Measurements from ENCODE around the gene C2CD2.

C2CD2 gene

DNA sequence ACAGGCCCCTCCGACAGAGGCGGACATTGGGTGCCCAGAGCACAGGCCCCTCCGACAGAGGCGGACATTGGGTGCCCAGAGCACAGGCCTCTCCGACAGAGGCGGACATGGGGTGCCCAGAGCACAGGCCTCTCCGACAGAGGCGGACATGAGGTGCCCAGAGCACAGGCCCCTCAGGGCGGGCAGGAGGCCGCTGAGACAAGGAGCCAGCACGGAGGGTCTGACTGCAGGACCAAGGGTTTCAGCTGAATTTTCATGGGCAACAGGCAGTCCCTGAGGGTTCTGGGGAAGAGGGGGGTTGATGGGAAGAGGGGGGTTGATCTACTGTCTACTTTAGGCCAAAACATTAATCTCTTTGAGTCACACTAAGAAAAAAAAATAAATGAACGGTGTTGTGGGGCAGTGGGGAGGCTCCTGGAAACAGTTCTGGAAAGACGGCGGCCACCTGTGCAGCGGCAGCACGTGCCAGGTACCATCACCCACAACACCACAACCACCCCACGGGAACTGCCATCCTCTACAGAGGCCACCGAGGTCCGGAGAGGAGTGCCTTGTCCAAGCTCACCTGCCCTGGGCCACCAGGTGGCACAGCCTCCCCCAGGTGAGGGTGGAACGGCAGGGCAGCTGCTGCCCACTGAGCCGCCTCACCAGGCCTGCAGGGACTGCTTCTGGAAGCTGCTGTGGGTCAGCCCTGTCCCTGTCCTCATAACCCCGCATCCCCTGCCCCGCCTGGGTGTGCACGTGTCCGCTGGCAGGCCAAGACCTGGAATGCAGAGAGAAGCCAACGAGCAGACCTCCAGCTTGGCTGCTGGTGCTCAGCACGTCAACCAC, 95.1 kb downstream of the C2CD2 start:
- Histone ChIP-seq H4K20me1 (ENCODE audit: insufficient read depth, low read length) (no peaks in the 10 kb centered on the region), H3K36me3 (ENCODE audit: insufficient read depth, low read length) (peaks cover 54% of the 10 kb centered on the region), H3K9me3 (ENCODE audit: low read length) (no peaks in the 10 kb centered on the region), H3K4me2 (ENCODE audit: low read length) (no peak overlapping the region), H3K79me2 (ENCODE audit: insufficient read depth, low read length) (peaks cover 9% of the 10 kb centered on the region; the same call in 1 of the 2 replicates), H2AFZ (ENCODE audit: low read length) (no peak overlapping the region), H3K9me2 (ENCODE audit: low read depth, low read length) (no peaks in the 10 kb centered on the region), H3K4me3 (ENCODE audit: low read depth, low read length, poor library complexity, severe bottlenecking) (no peak overlapping the region), H3F3A (ENCODE audit: insufficient read depth, low read length) (peaks cover 4% of the 10 kb centered on the region; the same call in 1 of the 2 replicates), H3K27me3 (ENCODE audit: insufficient read depth, low read length) (no peaks in the 10 kb centered on the region), H3K27ac (ENCODE audit: low read depth, low read length, poor library complexity, severe bottlenecking) (no peak overlapping the region), H3K9ac (ENCODE audit: low read length) (no peak overlapping the region), H3K4me1 (ENCODE audit: insufficient read depth, low read length, severe bottlenecking) (peaks cover 46% of the 10 kb centered on the region)
- no peak for TF ChIP-seq EZH2 (IDR thresholded peaks at IDR 0.05; ENCODE audit: borderline replicate concordance, low read length)
- TF ChIP-seq CTCF (IDR thresholded peaks at IDR 0.05; ENCODE audit: low read length) = no peak

DNA sequence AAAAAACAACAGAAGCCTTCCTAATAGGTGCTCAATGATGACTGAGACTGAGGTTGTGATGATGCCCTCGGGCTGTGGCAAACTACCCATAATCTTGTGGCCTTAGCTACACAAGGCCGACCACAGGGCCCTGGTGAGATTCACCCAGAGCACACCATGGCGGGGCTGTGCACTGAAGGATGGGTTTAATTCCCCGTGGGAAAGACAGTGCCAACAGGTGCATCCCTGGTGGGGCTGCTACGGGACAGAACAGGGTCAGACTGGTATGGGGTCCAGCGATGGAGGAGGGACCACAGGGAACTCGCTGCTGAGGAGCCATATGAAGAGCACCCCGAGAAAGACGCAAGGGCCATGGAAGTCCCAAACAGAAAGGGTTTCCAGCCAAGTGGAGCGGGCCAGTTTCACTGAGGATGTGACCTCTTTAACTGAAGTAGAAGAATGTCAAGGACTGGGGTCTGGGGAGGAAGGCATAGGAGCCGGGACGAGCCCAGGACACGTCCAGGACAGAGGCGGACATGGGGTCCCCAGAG, 96.0 kb downstream of the C2CD2 start:
- Histone ChIP-seq H3K36me3 (ENCODE audit: insufficient read depth, low read length) (peaks cover 62% of the 10 kb centered on the region), H3K4me2 (ENCODE audit: low read length) (no peak overlapping the region), H3K9me2 (ENCODE audit: low read depth, low read length) (no peaks in the 10 kb centered on the region), H3K4me3 (ENCODE audit: low read depth, low read length, poor library complexity, severe bottlenecking) (no peak overlapping the region), H3K9me3 (ENCODE audit: low read length) (no peaks in the 10 kb centered on the region), H4K20me1 (ENCODE audit: insufficient read depth, low read length) (no peaks in the 10 kb centered on the region), H3K27ac (ENCODE audit: low read depth, low read length, poor library complexity, severe bottlenecking) (no peak overlapping the region), H2AFZ (ENCODE audit: low read length) (no peak overlapping the region), H3K9ac (ENCODE audit: low read length) (no peak overlapping the region), H3K27me3 (ENCODE audit: insufficient read depth, low read length) (no peaks in the 10 kb centered on the region), H3F3A (ENCODE audit: insufficient read depth, low read length) (no peaks in the 10 kb centered on the region), H3K4me1 (ENCODE audit: insufficient read depth, low read length, severe bottlenecking) (peaks cover 46% of the 10 kb centered on the region), H3K79me2 (ENCODE audit: insufficient read depth, low read length) (peaks cover 9% of the 10 kb centered on the region; the same call in 1 of the 2 replicates)
- TF ChIP-seq CTCF (IDR thresholded peaks at IDR 0.05; ENCODE audit: low read length) (no peak), EZH2 (IDR thresholded peaks at IDR 0.05; ENCODE audit: borderline replicate concordance, low read length) (no peak)

GRCh38 chr21:41856572-41856971, 97.2 kb downstream of the C2CD2 start:
- Histone ChIP-seq H3K79me2 (ENCODE audit: insufficient read depth, low read length) (peaks cover 9% of the 10 kb centered on the region; the same call in 1 of the 2 replicates), H3F3A (ENCODE audit: insufficient read depth, low read length) (no peaks in the 10 kb centered on the region), H2AFZ (ENCODE audit: low read length) (no peak overlapping the region), H3K36me3 (ENCODE audit: insufficient read depth, low read length) (peaks cover 75% of the 10 kb centered on the region), H3K9me2 (ENCODE audit: low read depth, low read length) (no peaks in the 10 kb centered on the region), H3K4me2 (ENCODE audit: low read length) (no peak overlapping the region), H3K27me3 (ENCODE audit: insufficient read depth, low read length) (no peaks in the 10 kb centered on the region), H3K27ac (ENCODE audit: low read depth, low read length, poor library complexity, severe bottlenecking) (peak overlapping the region; percentile 50), H3K9me3 (ENCODE audit: low read length) (no peaks in the 10 kb centered on the region), H3K9ac (ENCODE audit: low read length) (no peak overlapping the region), H3K4me1 (ENCODE audit: insufficient read depth, low read length, severe bottlenecking) (peaks cover 46% of the 10 kb centered on the region), H4K20me1 (ENCODE audit: insufficient read depth, low read length) (no peaks in the 10 kb centered on the region), H3K4me3 (ENCODE audit: low read depth, low read length, poor library complexity, severe bottlenecking) (no peak overlapping the region)
- no peak for TF ChIP-seq EZH2 (IDR thresholded peaks at IDR 0.05; ENCODE audit: borderline replicate concordance, low read length)
- no peak for TF ChIP-seq CTCF (IDR thresholded peaks at IDR 0.05; ENCODE audit: low read length)
